ENCODE measurements around the gene KDELR1.

KDELR1 gene

GRCh38 chr19:48405010-48405659 is 13.8 kb upstream of the KDELR1 start:
- DNase-seq (ENCODE audit: low spot score in 2 of 2) (no peak), ATAC-seq (ENCODE audit: low read depth) (no peak)
- Mint-ChIP-seq H3K27ac (no peak overlapping the region), H3K27me3 (peaks cover 20% of the 10 kb centered on the region), H3K9me3 (peaks cover 3% of the 10 kb centered on the region), H3K36me3 (peaks cover 4% of the 10 kb centered on the region), H3K4me1 (peaks cover 5% of the 10 kb centered on the region), H3K4me3 (no peak overlapping the region)

GRCh38 chr19:48403606-48404005 is 12.3 kb upstream of the KDELR1 start:
- Mint-ChIP-seq H3K36me3 (peaks cover 4% of the 10 kb centered on the region), H3K27ac (no peak overlapping the region), H3K27me3 (peaks cover 15% of the 10 kb centered on the region), H3K4me3 (no peak overlapping the region), H3K4me1 (peaks cover 14% of the 10 kb centered on the region), H3K9me3 (peaks cover 4% of the 10 kb centered on the region)
- DNase-seq (ENCODE audit: low spot score in 2 of 2) (no peak), ATAC-seq (ENCODE audit: low read depth) (peak; percentile 71)

GRCh38 chr19:48401287-48401686 is 9.9 kb upstream of the KDELR1 start:
- H3K27ac Mint-ChIP-seq, result peak overlapping the region; percentile 9
- ATAC-seq (ENCODE audit: low read depth), result no peak

GRCh38 chr19:48400018-48400742 is 8.8 kb upstream of the KDELR1 start:
- peak; percentile 20 for ATAC-seq (ENCODE audit: low read depth)
- Mint-ChIP-seq H3K27me3 (peaks cover 22% of the 10 kb centered on the region), H3K4me1 (peaks cover 35% of the 10 kb centered on the region), H3K4me3 (peak overlapping the region; percentile 9), H3K27ac (no peak overlapping the region), H3K9me3 (peaks cover 3% of the 10 kb centered on the region), H3K36me3 (peaks cover 8% of the 10 kb centered on the region)
- no peak for DNase-seq (ENCODE audit: low spot score in 2 of 2)

More at GRCh38 chr19:48401287-48401686, 9.9 kb upstream of the KDELR1 start:
- Mint-ChIP-seq H3K4me3 (no peak overlapping the region), H3K36me3 (peaks cover 9% of the 10 kb centered on the region), H3K27me3 (peaks cover 16% of the 10 kb centered on the region), H3K9me3 (peaks cover 3% of the 10 kb centered on the region), H3K4me1 (peaks cover 26% of the 10 kb centered on the region)
- no peak for DNase-seq (ENCODE audit: low spot score in 2 of 2)

GRCh38 chr19:48398375-48399235 is 7.3 kb upstream of the KDELR1 start:
- H3K27me3 Mint-ChIP-seq, result peaks cover 30% of the 10 kb centered on the region

GRCh38 chr19:48398102-48398374 is 6.7 kb upstream of the KDELR1 start:
- ATAC-seq (ENCODE audit: low read depth), result no peak
- H3K4me1 Mint-ChIP-seq, result peaks cover 41% of the 10 kb centered on the region

More at GRCh38 chr19:48398375-48399235, 7.3 kb upstream of the KDELR1 start:
- Mint-ChIP-seq H3K4me3 (peak overlapping the region; percentile 87), H3K27ac (peak overlapping the region; percentile 64), H3K4me1 (peaks cover 44% of the 10 kb centered on the region), H3K9me3 (peaks cover 3% of the 10 kb centered on the region), H3K36me3 (peaks cover 8% of the 10 kb centered on the region)
- ATAC-seq (ENCODE audit: low read depth), result peak; percentile 76
- DNase-seq (ENCODE audit: low spot score in 2 of 2), result peak; percentile 78 to 85

GRCh38 chr19:48397263-48398101 is 6.1 kb upstream of the KDELR1 start:
- H3K4me3 Mint-ChIP-seq, result peak overlapping the region; percentile 87
- peak overlapping the region; percentile 64 for H3K27ac Mint-ChIP-seq
- peaks cover 32% of the 10 kb centered on the region for H3K27me3 Mint-ChIP-seq
- no peak for ATAC-seq (ENCODE audit: low read depth)
- DNase-seq (ENCODE audit: low spot score in 2 of 2), result no peak
- H3K9me3 Mint-ChIP-seq, result peaks cover 3% of the 10 kb centered on the region
- peaks cover 45% of the 10 kb centered on the region for H3K4me1 Mint-ChIP-seq
- H3K36me3 Mint-ChIP-seq, result peaks cover 8% of the 10 kb centered on the region

More at GRCh38 chr19:48398102-48398374, 6.7 kb upstream of the KDELR1 start:
- Mint-ChIP-seq H3K36me3 (peaks cover 8% of the 10 kb centered on the region), H3K9me3 (peaks cover 3% of the 10 kb centered on the region), H3K27me3 (peaks cover 30% of the 10 kb centered on the region), H3K27ac (peak overlapping the region; percentile 64), H3K4me3 (peak overlapping the region; percentile 87)
- no peak for DNase-seq (ENCODE audit: low spot score in 2 of 2)

- no peak for DNase-seq (ENCODE audit: low spot score in 2 of 2)
- peaks cover 3% of the 10 kb centered on the region for H3K9me3 Mint-ChIP-seq
- H3K27me3 Mint-ChIP-seq, result peaks cover 32% of the 10 kb centered on the region
- peaks cover 48% of the 10 kb centered on the region for H3K4me1 Mint-ChIP-seq
- H3K36me3 Mint-ChIP-seq, result peaks cover 8% of the 10 kb centered on the region
- H3K27ac Mint-ChIP-seq, result no peak overlapping the region
- no peak overlapping the region for H3K4me3 Mint-ChIP-seq
- ATAC-seq (ENCODE audit: low read depth), result no peak
Measured at GRCh38 chr19:48396824-48397176, 5.4 kb upstream of the KDELR1 start.

GRCh38 chr19:48396016-48396823 is 4.9 kb upstream of the KDELR1 start:
- Mint-ChIP-seq H3K4me3 (no peak overlapping the region), H3K9me3 (peaks cover 3% of the 10 kb centered on the region), H3K4me1 (peaks cover 51% of the 10 kb centered on the region), H3K27me3 (peaks cover 32% of the 10 kb centered on the region), H3K27ac (no peak overlapping the region), H3K36me3 (peaks cover 8% of the 10 kb centered on the region)
- ATAC-seq (ENCODE audit: low read depth), result no peak
- no peak for DNase-seq (ENCODE audit: low spot score in 2 of 2)

- peaks cover 3% of the 10 kb centered on the region for H3K9me3 Mint-ChIP-seq
- peaks cover 32% of the 10 kb centered on the region for H3K27me3 Mint-ChIP-seq
- H3K27ac Mint-ChIP-seq, result no peak overlapping the region
- ATAC-seq (ENCODE audit: low read depth), result no peak
- DNase-seq (ENCODE audit: low spot score in 2 of 2), result no peak
- H3K36me3 Mint-ChIP-seq, result peaks cover 8% of the 10 kb centered on the region
- peak overlapping the region; percentile 30 for H3K4me3 Mint-ChIP-seq
- H3K4me1 Mint-ChIP-seq, result peaks cover 54% of the 10 kb centered on the region
Measured at GRCh38 chr19:48395499-48395898, 4.1 kb upstream of the KDELR1 start.

- Mint-ChIP-seq H3K4me1 (peaks cover 56% of the 10 kb centered on the region), H3K4me3 (peak overlapping the region; percentile 30), H3K9me3 (peaks cover 3% of the 10 kb centered on the region), H3K27me3 (peaks cover 32% of the 10 kb centered on the region), H3K27ac (no peak overlapping the region), H3K36me3 (peaks cover 8% of the 10 kb centered on the region)
- DNase-seq (ENCODE audit: low spot score in 2 of 2) (no peak), ATAC-seq (ENCODE audit: low read depth) (no peak)
Measured at GRCh38 chr19:48395170-48395455, 3.8 kb upstream of the KDELR1 start.

- no peak for DNase-seq (ENCODE audit: low spot score in 2 of 2)
- Mint-ChIP-seq H3K9me3 (peaks cover 2% of the 10 kb centered on the region), H3K36me3 (peaks cover 8% of the 10 kb centered on the region), H3K4me1 (peaks cover 53% of the 10 kb centered on the region), H3K4me3 (peak overlapping the region; percentile 62), H3K27ac (peak overlapping the region; percentile 22), H3K27me3 (peaks cover 32% of the 10 kb centered on the region)
- no peak for ATAC-seq (ENCODE audit: low read depth)
Measured at GRCh38 chr19:48394331-48395169, 3.2 kb upstream of the KDELR1 start.
